ENCODE data around the gene GSTA5. TPM values are rescaled to one million over a fixed set of nuclear protein-coding genes. Genes with fewer than 3 reads are reported as not detected.
"Not testable (repeated sequence)": the region's sequence is repeated elsewhere in the genome, so short reads cannot be mapped to it uniquely, and the experiment has no call there.

The GSTA5 gene
- total and polyA plus RNA-seq, 2 of the 8 experiments (the other 6 are each of a cell fraction or from before 2014, with no cell fraction given): not detected

DNA sequence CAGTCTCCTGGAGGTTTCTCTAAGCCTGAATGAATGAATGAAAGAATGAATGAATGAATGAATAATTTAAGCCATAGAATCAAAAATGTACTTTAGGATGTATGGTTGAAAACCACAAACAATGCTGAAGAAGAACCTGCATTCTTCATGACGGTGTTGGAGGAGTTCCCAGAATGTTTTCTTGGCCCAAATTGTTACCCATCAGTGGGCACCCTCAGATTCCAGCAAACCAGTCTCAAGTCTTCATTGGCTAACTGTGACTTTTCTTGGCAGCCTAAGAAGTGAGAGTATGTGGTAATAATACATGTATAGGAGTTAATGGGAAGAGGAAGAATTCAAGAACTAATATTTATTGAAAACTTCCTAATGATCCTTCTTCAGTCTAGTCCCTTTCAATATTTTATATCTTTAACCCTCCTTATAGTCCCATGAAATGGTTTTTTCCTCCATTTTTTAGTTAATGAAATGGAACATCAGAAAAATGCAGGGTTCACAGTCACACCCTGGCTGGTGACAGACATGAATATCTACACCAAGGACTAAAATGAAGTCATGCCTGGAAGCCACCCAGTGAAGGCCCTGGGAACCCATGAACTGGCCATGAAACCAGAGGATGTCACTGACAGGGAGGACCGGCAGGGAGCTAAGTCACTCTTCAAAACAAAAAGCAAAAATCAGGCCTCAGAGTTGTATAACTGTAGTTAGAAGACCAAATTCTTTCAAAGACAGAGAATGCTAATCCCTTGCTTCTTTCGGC is 29.9 kb upstream of the GSTA5 start:
- H2AFZ ChIP-seq (ENCODE audit: low read length); H3K4me2 ChIP-seq (ENCODE audit: insufficient read depth in 1 of 2, low read depth in 2 of 2, low read length in 2 of 2); H3K4ac ChIP-seq (replicated peaks; ENCODE audit: insufficient read length, low read depth, low read length); H4K5ac ChIP-seq (ENCODE audit: insufficient read length, low read depth, low read length); H3K23ac ChIP-seq (ENCODE audit: insufficient read length); H3K27me3 ChIP-seq (replicated peaks in 1 of 4; ENCODE audit: control insufficient read depth in 3 of 4, extremely low read depth in 1 of 4, insufficient read depth in 3 of 4, low read length in 3 of 4); H3K4me3 ChIP-seq (ENCODE audit: extremely low read depth in 1 of 4, insufficient read depth in 2 of 4, low read depth in 3 of 4, low read length in 4 of 4); H3K79me2 ChIP-seq (ENCODE audit: control insufficient read depth in 1 of 2, insufficient read depth in 2 of 2, low read length in 2 of 2); H3K9ac ChIP-seq (replicated peaks in 1 of 4; ENCODE audit: extremely low read depth in 1 of 4, low read depth in 3 of 4, low read length in 3 of 4); H3K18ac ChIP-seq (ENCODE audit: extremely low read depth, low read length); H4K20me1 ChIP-seq (replicated peaks in 1 of 2; ENCODE audit: control insufficient read depth in 1 of 2, insufficient read depth in 2 of 2, low read length in 2 of 2); H4K8ac ChIP-seq (ENCODE audit: extremely low read depth, insufficient read depth, low read length); H3K79me1 ChIP-seq (ENCODE audit: low read depth, low read length); POLR2A ChIA-PET (ENCODE audit: partially characterized antibody); H3K23me2 ChIP-seq (ENCODE audit: low read depth, low read length); CTCF ChIA-PET (ENCODE audit: partially characterized antibody); H3K56ac ChIP-seq (replicated peaks; ENCODE audit: insufficient read length, low read depth, low read length); H3K14ac ChIP-seq (ENCODE audit: insufficient read length); FAIRE-seq; H3K27ac ChIP-seq (ENCODE audit: low read depth, low read length); H3K36me3 ChIP-seq (ENCODE audit: control insufficient read depth in 2 of 4, insufficient read depth in 4 of 4, low read length in 3 of 4); H2BK120ac ChIP-seq (replicated peaks; ENCODE audit: low read depth, low read length); H3K9me3 ChIP-seq (ENCODE audit: insufficient read depth in 2 of 2, low read depth in 1 of 2, low read length in 1 of 2); H2BK15ac ChIP-seq (ENCODE audit: low read length); H4K91ac ChIP-seq (replicated peaks; ENCODE audit: insufficient read length, low read length); DNase-seq (ENCODE audit: low read depth in 1 of 2, low spot score in 2 of 2); H2BK5ac ChIP-seq (ENCODE audit: low read depth, low read length); H2BK12ac ChIP-seq (ENCODE audit: low read depth, low read length); H2AK5ac ChIP-seq (ENCODE audit: low read depth, low read length); H2BK20ac ChIP-seq (ENCODE audit: low read length); H3K4me1 ChIP-seq (replicated peaks in 1 of 4; ENCODE audit: control insufficient read depth in 3 of 4, insufficient read depth in 4 of 4, low read length in 3 of 4): not testable (repeated sequence)
- 88% methylated on average over 3 of the region's 3 CpGs; no CpG with 5 or more reads in 1 of the 2 experiments for WGBS, 2 experiments (ENCODE audit: extremely low coverage in 1 of 2, insufficient coverage in 1 of 2, insufficient read length in 1 of 2, insufficient replicate concordance in 2 of 2, low coverage in 1 of 2, low lambda C conversion rate in 2 of 2, missing lambda C conversion rate in 1 of 2)
